OCI-M2 (cell line): Measurements from ENCODE around the gene SIK3.
"Not testable (repeated sequence)": the region's sequence is repeated elsewhere in the genome, so short reads cannot be mapped to it uniquely, and the experiment has no call there.

ENCODE experiments used
- DNase-seq: peaks from one replicate; lab custom pipeline; 2025; ENCODE audit not compliant: unreplicated experiment; lab: John Stamatoyannopoulos, UW

Gene SIK3

DNA sequence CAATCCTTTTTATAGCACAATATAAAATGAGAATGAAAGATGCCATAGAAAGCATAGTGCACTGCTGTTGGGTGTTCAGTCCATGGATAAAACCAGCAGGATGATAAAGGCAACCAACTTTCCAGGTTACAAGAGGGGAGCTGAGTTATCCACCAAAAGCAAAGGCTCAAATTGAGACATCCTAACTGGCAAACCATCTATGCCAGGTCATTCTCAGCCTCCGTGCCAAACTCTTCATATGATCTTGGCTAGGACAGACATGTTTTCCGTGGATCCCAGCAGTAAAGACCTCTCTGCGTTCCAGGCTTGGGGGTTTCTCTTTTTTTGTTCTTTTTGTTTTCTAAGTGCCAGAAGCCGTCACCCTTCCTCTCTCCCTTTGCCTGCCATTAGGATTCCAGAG, 253.5 kb downstream of the SIK3 start:
- no peak for DNase-seq

DNA sequence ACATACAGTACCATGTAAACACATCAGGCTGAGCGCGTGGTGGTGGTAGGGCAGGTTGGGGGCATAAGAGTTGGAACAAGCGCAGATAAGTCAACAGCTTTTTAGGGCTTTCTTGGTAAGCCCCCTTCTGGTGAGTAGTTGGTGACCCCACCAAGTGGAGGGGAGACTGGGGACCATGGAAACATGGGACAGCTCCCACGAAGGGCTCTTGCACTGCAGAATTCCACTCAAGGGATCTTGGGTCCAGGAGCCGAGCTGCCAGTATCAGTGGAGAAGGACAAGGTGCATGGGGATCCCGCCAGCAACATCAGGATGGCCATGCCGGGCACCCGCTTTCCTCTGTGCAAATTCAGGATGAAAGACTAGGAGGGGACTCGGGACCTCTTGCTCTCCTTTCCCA, 254.6 kb downstream of the SIK3 start:
- no peak for DNase-seq

DNA sequence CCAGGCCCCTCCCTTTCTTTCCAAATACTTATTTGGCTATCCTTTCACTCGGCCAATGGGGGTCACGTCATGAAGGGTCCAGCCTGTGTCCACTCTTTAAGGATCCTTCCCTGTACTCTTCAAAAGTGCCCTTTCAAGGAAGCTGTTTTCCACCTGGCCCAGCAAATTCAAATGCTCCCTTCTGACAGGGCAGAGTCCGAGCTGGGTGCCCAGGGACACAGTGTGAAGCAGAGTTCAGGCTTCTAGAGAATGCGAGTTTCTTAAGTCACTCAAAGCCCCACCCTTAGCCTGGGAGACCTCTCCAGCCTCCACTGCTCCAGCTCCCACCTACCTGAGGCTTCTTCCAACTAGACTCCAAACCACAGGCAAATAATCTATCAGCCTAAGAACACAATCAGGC, 255.3 kb downstream of the SIK3 start:
- no peak for DNase-seq

DNA sequence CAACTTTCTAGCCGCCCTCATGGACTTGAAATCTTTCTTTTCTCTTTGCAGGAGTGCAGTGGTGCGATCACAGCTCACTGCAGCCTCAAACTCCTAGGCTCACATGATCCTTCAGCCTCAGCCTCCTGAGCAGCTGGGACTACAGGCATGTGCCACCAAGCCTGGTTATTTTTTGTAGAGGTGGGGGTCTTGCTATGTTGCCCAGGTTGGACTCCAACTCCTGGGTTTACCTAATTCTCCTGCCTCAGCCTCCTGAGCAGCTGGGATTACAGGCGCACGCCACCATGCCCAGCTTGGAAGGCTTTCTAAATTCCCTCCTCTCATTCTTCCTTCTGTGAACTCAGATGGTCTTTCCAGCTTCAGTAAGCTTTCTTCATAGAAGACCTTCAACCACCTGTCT, 256.1 kb downstream of the SIK3 start:
- DNase-seq: no peak

DNA sequence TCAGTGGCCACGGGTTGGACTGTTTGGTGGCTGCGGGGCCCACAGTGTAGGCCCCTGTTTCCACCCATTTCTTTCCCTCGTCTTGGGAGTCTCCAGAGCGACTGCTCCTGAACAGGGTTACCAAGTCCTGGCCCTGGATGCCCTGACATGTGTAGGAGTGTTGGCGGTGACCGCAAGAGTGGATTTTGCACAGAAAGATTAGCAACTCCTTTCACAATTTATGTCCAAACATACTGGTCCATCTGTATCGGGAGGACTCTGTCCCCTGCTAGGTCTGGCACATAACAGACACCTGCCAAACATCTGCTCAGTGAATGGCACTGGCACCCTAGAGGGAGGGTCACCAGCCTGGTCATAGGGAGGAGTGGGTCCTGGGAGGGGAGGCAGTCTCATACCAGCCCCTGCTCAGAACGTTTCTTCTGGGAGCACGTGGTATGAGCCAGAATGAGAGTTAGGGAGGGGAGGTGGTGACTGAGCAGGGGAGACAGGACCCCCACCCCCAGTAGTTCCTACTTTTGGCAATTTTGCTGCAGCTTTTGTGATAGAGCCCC, 257.4 kb downstream of the SIK3 start:
- DNase-seq: no peak

DNA sequence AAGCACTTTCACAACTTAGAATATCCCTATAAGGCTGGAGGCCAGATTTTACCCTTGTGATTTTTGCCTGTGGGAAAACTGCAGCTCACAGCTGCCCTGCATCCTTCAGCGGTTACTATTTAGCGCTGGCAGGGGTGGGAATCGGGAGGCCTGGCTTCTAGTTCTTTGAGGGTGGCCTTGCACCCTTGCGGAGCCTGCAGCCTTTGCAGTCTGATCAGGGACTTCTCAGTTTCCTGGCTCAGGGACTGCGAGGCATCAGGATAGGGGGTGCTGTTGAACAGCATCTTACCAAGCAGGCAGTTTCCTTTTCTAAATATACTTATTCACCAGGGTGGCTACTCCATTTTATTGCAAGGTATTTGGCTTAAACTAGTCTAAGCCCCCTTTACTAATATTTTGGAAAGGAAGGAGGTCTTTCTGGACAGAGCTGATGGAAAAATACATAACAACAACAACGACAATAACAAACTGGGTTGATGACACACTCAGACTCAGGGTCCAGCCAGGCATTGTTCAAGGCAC, 257.9 kb downstream of the SIK3 start:
- no peak for DNase-seq

DNA sequence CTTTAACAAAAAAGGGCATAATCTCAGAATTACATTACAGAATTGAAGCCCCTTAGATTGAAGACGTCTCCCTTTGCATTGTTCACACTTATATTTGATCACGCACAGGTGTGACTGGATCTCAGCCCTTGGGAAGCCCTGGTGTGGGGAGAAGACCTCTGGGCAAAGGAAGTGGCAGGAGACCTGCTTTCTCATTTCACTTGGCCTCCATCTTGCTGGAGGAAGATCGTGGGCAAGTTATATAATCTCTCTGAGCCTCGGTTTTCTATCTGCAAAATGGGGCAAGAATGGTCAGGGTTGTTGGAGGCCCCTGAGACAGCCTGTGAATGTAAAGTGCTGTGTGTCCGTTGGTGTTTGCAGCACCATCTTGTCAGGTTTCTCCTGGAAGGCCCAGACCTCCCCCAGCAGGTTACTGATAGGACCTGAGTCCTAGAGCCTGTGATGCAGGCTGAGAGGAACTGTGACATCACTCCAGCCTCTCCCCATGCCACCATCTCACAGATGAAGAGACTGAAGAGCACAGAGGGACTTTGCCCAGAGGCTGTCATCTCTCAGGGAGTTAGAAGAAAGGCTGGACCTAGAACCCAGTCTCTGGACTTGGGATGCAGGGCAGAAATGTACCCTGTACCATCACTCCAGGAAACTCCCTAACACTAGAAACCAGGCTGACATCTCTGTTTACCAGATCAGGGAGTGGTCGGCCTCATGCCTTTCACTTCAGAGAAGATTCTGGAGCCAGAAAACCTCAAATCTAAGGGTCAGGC, 259.7 kb downstream of the SIK3 start:
- no peak for DNase-seq

DNA sequence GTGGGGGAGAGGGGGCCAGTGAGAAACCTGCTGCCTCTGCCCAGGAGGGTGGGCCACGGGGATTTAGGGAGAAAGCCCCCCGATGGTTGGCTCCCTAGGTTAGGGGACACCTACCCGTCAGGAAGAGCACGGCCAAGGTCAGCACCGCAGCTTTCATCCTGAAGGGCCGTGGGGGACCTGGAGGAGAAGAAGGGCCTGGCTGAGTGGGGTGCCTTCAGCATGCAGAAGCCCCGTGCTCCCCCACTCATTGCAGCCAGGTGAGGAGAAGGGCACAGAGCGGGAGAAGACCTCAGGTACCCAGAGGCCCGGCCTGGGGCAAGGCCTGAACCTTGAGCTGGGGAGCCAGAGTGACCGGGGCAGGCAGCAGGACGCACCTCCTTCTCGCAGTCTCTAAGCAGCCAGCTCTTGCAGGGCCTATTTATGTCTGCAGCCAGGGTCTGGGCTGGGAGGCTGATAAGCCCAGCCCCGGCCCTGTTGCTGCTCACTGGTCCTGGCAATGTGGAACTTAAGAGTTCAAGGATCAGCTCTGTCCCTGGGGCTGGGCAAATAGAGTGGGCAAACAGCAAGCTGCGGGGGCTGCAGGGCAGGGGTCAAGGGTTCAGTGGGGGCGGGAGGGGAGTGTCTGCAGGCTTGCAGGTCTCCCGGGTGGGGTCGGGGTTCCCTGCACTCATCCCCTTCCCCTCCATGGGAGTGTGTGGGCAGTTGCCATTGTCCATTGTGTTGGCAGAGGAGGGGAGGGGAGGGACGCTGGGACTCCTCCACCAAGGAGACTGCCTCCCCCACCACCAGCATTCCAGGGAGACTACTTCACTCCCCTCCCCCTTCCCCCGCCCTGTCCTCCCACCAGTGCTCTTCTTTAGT, 260.8 kb downstream of the SIK3 start, which contains the start of gene APOA1:
APOA1 (minus strand) TSS at position 392 of the 861 bp plus-strand sequence; CDS start at position 157, 235 bp downstream.
- no peak for DNase-seq

DNA sequence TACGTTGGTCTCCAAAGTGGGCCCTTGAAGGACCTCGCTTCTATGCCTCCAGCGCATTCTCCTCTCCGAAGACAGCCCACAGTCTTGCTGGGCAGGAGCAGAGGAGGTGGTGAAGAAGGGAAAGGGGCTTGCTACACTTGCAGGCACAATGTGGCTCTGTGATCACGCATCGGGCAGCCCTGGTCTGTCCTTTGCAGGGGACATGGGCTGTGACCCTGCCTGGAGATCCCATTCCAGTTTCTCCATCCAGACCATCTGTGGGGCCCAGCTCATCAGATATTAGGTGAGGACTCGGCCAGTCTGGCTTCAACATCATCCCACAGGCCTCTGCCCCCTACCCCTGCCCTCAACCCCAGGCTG, 261.6 kb downstream of the SIK3 start:
- DNase-seq: no peak

DNA sequence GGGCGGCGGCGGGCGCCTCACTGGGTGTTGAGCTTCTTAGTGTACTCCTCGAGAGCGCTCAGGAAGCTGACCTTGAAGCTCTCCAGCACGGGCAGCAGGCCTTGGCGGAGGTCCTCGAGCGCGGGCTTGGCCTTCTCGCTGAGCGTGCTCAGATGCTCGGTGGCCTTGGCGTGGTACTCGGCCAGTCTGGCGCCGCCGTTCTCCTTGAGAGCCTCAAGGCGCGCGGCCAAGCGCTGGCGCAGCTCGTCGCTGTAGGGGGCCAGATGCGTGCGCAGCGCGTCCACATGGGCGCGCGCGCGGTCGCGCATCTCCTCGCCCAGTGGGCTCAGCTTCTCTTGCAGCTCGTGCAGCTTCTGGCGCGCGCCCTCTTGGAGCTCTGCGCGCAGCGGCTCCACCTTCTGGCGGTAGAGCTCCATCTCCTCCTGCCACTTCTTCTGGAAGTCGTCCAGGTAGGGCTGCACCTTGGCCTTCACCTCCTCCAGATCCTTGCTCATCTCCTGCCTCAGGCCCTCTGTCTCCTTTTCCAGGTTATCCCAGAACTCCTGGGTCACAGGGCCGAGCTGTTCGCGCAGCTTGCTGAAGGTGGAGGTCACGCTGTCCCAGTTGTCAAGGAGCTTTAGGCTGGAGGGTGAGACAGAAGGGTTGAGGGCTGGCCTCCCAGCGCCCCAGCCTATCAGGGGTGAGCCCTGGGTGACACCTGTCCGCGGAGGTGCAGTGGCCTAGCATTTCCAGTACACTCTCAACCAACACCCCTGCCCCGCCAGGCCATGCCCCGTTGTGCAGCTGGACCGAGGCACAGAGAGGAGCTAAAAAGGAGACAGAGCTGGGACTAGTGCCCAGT, 262.2 kb downstream of the SIK3 start:
- DNase-seq: no peak

DNA sequence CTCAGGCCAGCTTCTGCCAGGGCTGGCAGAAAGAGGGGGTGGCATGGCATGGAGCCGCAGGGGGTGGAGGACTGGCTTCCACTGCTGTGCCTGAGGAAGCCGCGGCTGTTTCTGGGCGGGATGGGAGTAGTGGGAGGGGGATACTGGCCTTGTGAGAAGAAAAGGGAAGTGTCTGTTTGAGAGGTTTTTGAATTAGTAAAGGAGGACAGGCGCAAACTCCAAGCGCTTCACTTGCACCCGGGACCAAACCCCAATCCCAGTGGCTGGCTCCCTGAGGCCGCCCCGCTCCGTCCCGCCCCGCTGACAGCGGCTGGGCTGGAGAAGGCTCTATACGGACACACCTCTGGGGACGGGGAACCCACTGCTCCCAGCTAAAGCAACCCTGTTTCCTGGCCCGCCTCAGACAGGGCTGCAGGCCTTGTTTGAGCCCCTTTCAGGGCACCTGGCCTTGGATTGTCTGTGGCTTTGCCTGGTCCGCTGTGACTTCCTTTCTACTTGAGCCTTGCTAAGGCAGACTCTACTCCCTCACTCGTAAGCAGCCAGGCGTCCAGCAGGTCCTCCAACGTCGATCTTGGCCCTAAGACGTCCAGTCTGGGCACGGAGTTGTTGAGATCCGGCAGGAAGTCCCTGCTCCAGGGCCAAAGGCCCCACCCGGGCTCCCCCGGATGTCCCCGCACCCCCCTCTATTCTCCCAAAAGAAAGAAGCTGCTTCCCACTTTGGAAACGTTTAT, 263.0 kb downstream of the SIK3 start:
- no peak for DNase-seq

DNA sequence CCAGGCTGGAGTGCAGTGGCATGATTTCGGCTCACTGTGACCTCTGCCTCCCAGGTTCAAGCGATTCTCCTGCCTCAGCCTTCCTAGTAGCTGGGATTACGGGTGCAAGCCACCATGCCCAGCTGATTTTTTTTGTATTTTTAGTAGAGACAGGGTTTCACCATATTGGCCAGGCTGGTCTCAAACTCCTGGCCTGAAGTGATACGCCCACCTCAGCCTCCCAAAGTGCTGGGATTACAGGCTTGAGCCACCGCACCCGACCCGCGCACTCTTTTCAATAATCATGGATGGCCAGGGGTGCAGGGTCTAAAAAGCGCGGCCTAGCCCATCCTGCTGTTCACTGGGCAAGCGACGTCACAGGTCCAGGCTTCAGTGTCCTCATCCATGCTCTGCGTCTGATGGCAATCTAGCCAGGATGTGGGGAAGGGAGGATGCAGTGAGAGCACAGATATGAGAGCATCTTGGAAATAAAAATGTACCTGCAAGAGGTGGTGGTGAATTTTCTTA, 263.6 kb downstream of the SIK3 start:
- DNase-seq: not testable (repeated sequence)

DNA sequence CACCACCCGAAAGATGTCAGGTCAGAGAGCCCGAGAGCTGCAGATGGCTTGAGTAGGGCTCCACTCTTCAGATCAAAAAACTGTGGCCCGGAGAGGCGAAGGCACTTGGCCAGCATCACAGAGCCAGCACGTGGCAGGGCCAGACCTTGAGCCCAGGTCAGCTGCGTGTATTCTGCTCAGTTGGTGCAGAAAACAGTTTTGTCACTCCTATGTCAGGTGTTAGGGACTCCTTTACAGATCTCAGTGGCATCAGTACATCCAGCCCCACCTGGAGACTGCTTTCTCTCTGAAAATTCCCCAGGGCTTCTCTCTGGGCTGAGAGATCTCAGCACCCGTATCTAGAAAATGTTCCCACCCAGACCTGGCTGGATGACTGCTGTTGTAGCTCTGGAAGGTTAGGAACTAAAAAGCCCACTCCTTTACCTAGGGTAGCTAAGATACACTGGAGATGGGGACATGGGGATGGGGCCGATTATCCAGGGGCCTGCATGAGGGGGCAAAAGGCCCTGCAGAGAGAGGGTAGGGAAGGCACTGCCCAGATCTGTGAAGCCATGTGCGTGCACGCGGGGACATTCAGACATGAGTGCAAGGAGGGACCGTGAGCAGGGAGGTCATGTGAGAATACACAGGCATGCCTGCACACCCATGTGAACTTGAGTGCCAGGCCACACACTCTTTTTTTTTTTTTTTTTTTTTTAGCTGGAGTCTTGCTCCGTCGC, 264.3 kb downstream of the SIK3 start:
- no peak for DNase-seq

DNA sequence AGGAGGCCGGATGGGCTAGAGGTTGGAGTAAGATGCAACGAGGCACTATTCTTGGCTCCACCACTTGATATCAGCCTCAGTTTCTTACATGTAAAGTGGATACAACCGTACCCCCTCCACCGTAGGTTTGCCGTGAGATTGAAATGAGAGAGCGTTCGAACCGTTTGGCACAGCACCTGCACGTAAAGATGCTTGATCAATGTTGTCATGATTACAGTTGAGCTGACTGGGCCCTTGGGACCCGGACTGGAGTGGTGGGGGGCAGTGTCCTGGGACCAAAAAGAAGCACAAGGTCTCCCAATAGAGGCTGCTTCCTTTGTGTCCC, 264.8 kb downstream of the SIK3 start:
- no peak for DNase-seq

DNA sequence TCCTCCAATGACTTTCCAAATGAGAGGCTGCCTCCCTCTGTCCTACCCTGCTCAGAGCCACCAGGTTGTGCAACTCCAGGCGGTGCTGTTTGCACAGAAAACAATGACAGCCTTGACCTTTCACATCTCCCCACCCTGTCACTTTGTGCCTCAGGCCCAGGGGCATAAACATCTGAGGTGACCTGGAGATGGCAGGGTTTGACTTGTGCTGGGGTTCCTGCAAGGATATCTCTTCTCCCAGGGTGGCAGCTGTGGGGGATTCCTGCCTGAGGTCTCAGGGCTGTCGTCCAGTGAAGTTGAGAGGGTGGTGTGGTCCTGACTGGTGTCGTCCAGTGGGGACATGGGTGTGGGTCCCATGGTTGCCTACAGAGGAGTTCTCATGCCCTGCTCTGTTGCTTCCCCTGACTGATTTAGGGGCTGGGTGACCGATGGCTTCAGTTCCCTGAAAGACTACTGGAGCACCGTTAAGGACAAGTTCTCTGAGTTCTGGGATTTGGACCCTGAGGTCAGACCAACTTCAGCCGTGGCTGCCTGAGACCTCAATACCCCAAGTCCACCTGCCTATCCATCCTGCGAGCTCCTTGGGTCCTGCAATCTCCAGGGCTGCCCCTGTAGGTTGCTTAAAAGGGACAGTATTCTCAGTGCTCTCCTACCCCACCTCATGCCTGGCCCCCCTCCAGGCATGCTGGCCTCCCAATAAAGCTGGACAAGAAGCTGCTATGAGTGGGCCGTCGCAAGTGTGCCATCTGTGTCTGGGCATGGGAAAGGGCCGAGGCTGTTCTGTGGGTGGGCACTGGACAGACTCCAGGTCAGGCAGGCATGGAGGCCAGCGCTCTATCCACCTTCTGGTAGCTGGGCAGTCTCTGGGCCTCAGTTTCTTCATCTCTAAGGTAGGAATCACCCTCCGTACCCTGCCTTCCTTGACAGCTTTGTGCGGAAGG, 265.6 kb downstream of the SIK3 start:
- DNase-seq: no peak

DNA sequence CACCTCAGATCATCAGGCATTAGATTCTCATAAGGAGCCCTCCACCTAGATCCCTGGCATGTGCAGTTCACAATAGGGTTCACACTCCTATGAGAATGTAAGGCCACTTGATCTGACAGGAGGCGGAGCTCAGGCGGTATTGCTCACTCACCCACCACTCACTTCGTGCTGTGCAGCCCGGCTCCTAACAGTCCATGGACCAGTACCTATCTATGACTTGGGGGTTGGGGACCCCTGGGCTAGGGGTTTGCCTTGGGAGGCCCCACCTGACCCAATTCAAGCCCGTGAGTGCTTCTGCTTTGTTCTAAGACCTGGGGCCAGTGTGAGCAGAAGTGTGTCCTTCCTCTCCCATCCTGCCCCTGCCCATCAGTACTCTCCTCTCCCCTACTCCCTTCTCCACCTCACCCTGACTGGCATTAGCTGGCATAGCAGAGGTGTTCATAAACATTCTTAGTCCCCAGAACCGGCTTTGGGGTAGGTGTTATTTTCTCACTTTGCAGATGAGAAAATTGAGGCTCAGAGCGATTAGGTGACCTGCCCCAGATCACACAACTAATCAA, 266.4 kb downstream of the SIK3 start:
- no peak for DNase-seq

DNA sequence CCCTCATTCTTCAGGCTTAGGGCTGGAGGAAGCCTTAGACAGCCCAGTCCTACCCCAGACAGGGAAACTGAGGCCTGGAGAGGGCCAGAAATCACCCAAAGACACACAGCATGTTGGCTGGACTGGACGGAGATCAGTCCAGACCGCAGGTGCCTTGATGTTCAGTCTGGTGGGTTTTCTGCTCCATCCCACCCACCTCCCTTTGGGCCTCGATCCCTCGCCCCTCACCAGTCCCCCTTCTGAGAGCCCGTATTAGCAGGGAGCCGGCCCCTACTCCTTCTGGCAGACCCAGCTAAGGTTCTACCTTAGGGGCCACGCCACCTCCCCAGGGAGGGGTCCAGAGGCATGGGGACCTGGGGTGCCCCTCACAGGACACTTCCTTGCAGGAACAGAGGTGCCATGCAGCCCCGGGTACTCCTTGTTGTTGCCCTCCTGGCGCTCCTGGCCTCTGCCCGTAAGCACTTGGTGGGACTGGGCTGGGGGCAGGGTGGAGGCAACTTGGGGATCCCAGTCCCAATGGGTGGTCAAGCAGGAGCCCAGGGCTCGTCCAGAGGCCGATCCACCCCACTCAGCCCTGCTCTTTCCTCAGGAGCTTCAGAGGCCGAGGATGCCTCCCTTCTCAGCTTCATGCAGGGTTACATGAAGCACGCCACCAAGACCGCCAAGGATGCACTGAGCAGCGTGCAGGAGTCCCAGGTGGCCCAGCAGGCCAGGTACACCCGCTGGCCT, 267.9 kb downstream of the SIK3 start:
- no peak for DNase-seq
